Breast epithelium (tissue), 4 donors: ENCODE measurements around the gene DALRD3. TPM values are rescaled to one million over a fixed set of nuclear protein-coding genes. Genes with fewer than 3 reads are reported as not detected.
A peak's percentile ranks its signal among the peaks of the same experiment; 100 is the strongest.

Source experiments
- DNase-seq, 2 donors: peaks; one replicate each; pipeline ENCODE4 v3.0.0-alpha.2; 2019; ENCODE audit warnings: low spot score in 2 of 2
- H3K27ac ChIP-seq, 2 donors: fragments of 200-600 bp; sonication (generic) in 1 of 2; one replicate each; pipeline ENCODE4 v1.5.1; 2016 to 2019; ENCODE audit warnings: mild to moderate bottlenecking in 1 of 2
- H3K27me3 ChIP-seq, 2 donors: fragments of 200-600 bp; sonication (generic) in 1 of 2; one replicate each; pipeline versions ENCODE4 v1.5.1 to v1.6.0; 2017 to 2019; ENCODE audit warnings: control low read depth in 1 of 2, mild to moderate bottlenecking in 1 of 2
- H3K36me3 ChIP-seq: fragments of 200-600 bp; one replicate; pipeline ENCODE4 v1.5.1; 2019
- H3K4me1 ChIP-seq, 2 donors: fragments of 200-600 bp; sonication (generic); one replicate each; pipeline ENCODE4 v1.5.1; 2016 to 2019; ENCODE audit warnings: control low read depth in 1 of 2
- H3K4me3 ChIP-seq, 3 donors: fragments of 200-600 bp; sonication (generic); 1 replicate in 2 of 3; 2 replicates in 1 of 3; pipeline ENCODE4 v1.5.1; 2016 to 2019; ENCODE audit warnings: mild to moderate bottlenecking in 3 of 3, moderate library complexity in 2 of 3
- H3K9me3 ChIP-seq, 2 donors: fragments of 200-600 bp; sonication (generic) in 1 of 2; one replicate each; pipeline ENCODE4 v1.5.1; 2016 to 2019; ENCODE audit warnings: control low read depth in 1 of 2
- CTCF ChIP-seq, 3 donors: fragments of 450-650 bp; IDR thresholded peaks; one replicate each; pipeline ENCODE4 v1.5.1; 2016 to 2017; ENCODE audit warnings: antibody characterized with exemption in 3 of 3, mild to moderate bottlenecking in 3 of 3, moderate library complexity in 3 of 3
- POLR2A ChIP-seq: fragments of 450-650 bp; IDR thresholded peaks from one replicate; pipeline ENCODE4 v1.6.1; 2016; ENCODE audit warnings: antibody characterized with exemption, mild to moderate bottlenecking, moderate library complexity
- POLR2AphosphoS5 ChIP-seq, 3 donors: sonication (generic); formaldehyde crosslinking; IDR thresholded peaks; one replicate each; pipeline ENCODE4 v1.6.1; 2017; ENCODE audit warnings: antibody characterized with exemption in 3 of 3
- intact Hi-C: fragments of 100-400 bp; cut with DNase I; formaldehyde crosslinking; loops from one replicate; pipeline ENCODE4 v1.15.1; 2023; ENCODE audit warnings: low total_unique reads
- total RNA-seq, 3 donors: library from RNA; depleted of rRNA; stranded (reverse); fragments of >200 nt; gene quantifications; one replicate each; pipeline ENCODE4 v1.1.0, GENCODE V29; 2016

DALRD3 gene
- total RNA-seq, 3 donors from 2014 or later = 27.5 to 48.4 (median 37.7) TPM

GRCh38 chr3:49025793-49026520 lies 7.6 kb upstream of the DALRD3 start:
- H3K9me3 ChIP-seq = no peaks in the 10 kb centered on the region
- peak overlapping the region; percentile 10 to 21 for H3K27ac ChIP-seq
- peaks cover 6 to 14% of the 10 kb centered on the region in 2 donors for H3K4me1 ChIP-seq
- TF ChIP-seq POLR2AphosphoS5 (IDR thresholded peaks at IDR 0.05) (no peak), POLR2A (no peak), CTCF (IDR thresholded peaks at IDR 0.05) (no peak)
- H3K4me3 ChIP-seq = no peak overlapping the region
- H3K27me3 ChIP-seq = no peaks in the 10 kb centered on the region
- no peak for DNase-seq
- intact Hi-C loops = no loop called here
- peaks cover 4% of the 10 kb centered on the region for H3K36me3 ChIP-seq

- H3K4me3 ChIP-seq = no peak overlapping the region
- no peaks in the 10 kb centered on the region for H3K27me3 ChIP-seq
- H3K27ac ChIP-seq = no peak overlapping the region
- peaks cover 4% of the 10 kb centered on the region for H3K36me3 ChIP-seq
- H3K4me1 ChIP-seq = peaks cover 9 to 18% of the 10 kb centered on the region in 2 donors
- TF ChIP-seq POLR2A (no peak), POLR2AphosphoS5 (IDR thresholded peaks at IDR 0.05) (no peak), CTCF (IDR thresholded peaks at IDR 0.05) (no peak)
- intact Hi-C loops = no loop called here
- no peaks in the 10 kb centered on the region for H3K9me3 ChIP-seq
- DNase-seq = no peak
Observed at GRCh38 chr3:49025005-49025792, 6.8 kb upstream of the DALRD3 start.

GRCh38 chr3:49024449-49024848 lies 6.1 kb upstream of the DALRD3 start:
- intact Hi-C loops = no loop called here
- TF ChIP-seq POLR2A (no peak), CTCF (IDR thresholded peaks at IDR 0.05) (no peak)
- Histone ChIP-seq H3K27me3 (no peaks in the 10 kb centered on the region), H3K36me3 (peaks cover 4% of the 10 kb centered on the region), H3K4me1 (peaks cover 9 to 24% of the 10 kb centered on the region in 2 donors), H3K27ac (no peak overlapping the region), H3K9me3 (no peaks in the 10 kb centered on the region), H3K4me3 (no peak overlapping the region)
- DNase-seq = no peak

GRCh38 chr3:49023775-49024174 lies 5.4 kb upstream of the DALRD3 start:
- intact Hi-C loops = no loop called here
- no peak for DNase-seq
- H3K27ac ChIP-seq = no peak overlapping the region
- no peaks in the 10 kb centered on the region for H3K27me3 ChIP-seq
- H3K36me3 ChIP-seq = peaks cover 4% of the 10 kb centered on the region
- TF ChIP-seq CTCF (IDR thresholded peaks at IDR 0.05) (no peak), POLR2A (no peak), POLR2AphosphoS5 (IDR thresholded peaks at IDR 0.05) (no peak)
- H3K4me1 ChIP-seq = peaks cover 9 to 24% of the 10 kb centered on the region in 2 donors
- no peak overlapping the region for H3K4me3 ChIP-seq
- no peaks in the 10 kb centered on the region for H3K9me3 ChIP-seq

GRCh38 chr3:49022688-49023171 lies 4.3 kb upstream of the DALRD3 start:
- H3K4me3 ChIP-seq = peak overlapping the region; percentile 96 to 99 (median 98)
- no peak for DNase-seq
- peaks cover 10 to 17% of the 10 kb centered on the region in 2 donors for H3K4me1 ChIP-seq
- intact Hi-C loops = no loop called here
- H3K36me3 ChIP-seq = peaks cover 4% of the 10 kb centered on the region
- H3K9me3 ChIP-seq = no peaks in the 10 kb centered on the region
- H3K27me3 ChIP-seq = no peaks in the 10 kb centered on the region
- no peak for TF ChIP-seq POLR2AphosphoS5 (IDR thresholded peaks at IDR 0.05)
- TF ChIP-seq POLR2A = no peak
- no peak for TF ChIP-seq CTCF (IDR thresholded peaks at IDR 0.05)
- peak overlapping the region; percentile 100 for H3K27ac ChIP-seq
